HG03469 (cell line): ENCODE data around the gene SDK1.

Source experiments
- ATAC-seq: cut with Tn5 transposase; IDR thresholded peaks from one replicate; pipeline ENCODE4 v1.9.1; 2021; ENCODE audit warnings: mild to moderate bottlenecking, moderate library complexity, moderate number of reproducible peaks; ENCODE audit not compliant: unreplicated experiment

Gene SDK1

DNA sequence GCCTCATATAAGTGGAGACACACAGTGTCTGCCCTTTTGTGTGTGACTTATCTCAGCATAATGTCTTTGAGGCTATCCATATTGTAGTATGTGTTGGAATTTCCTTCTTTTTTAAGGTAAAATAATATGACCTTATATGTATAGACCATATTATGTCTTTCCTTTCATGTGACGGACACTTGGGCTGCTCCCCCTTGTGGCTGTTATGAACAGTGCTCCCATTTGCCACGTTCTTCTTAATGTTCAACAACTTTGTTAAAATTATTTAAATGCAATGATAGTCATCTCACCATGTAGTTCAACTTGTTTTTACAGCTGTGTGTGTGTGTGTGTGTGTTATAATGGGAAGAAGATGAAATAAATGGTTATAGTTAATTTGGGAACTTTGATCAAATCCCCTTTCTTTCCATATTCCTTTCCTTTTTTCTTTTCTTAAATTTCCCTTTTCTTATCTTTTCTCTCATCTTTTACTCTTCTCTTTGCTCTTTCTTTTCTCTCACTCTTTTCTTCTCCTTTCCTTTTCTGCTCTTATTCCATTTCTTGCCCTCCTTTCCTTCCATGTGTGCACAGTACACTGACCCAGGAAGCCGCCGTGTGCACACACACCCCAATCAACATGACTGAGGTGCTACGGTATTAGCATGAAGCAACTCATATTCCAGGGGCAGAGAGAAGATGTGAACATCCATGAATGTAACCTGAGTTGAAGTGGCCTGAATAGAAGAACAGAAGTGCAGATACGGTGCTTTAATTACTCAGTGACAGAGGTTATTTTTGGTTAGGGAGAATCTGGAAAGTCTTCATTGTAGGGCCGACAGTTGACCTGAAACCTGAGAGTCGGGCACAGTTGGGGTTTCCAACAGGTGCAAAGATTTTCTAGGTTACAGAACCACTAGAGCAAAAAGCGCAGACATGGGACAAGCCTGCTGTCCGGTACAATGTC lies 596.6 kb downstream of the SDK1 start:
- no peak for ATAC-seq

DNA sequence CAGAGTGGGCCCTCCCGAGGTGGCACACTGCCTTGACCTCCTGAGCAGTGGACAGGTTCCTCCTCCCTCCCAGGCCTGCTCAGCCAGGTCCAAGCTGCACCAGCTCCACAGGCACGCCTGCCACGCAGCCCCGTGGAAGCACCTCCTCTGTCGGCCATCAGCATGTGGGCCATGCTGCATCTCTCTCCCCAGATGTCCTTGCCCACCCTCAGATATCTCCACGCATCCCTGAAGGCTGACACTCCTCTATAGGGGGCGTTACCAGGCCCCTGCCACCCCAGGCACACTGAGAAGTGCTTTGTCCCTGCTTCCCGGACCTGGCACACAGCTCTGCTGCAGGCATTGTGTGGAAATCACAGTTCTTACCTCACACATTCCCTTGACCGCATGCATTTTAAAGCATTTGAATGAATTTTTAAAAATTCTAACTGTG lies 598.5 kb downstream of the SDK1 start:
- ATAC-seq, result no peak

DNA sequence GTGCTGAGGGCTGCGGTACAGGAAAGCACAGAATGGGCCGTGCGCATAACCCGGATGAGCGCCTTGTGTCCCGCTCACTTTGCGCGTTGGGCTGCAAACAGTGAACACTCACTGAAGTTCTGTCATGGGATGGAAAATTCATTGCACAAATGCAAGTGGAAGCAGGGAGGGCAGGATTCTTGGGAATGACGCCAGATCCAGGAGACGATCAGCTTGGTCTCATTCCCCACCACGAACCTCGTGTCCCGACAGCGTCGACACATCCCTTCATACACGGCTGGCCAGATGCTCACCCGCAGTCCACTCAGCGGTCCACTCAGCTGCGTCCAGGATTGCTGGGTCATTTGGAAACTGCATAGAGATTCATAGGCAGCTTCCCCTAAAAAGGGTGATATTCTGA lies 607.1 kb downstream of the SDK1 start:
- ATAC-seq, result no peak

DNA sequence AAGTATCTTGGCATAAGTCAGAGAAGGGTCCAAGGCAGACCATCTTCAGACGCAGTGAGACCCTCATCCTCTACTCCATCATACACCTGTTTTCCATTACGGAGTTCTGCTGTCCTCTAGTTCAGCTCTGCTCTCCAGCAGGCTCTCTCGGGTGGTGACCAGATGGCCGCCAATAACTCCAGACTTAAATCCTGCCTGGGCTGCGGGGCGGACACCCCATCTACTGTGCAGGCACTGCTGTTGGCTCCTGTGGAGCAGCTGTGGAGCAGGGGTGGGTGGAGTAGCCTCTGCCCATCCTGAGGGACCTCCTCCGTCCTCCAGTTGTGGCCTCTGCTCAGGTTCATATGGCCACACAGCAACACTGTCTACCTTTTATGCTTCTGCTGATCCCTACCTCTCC lies 608.1 kb downstream of the SDK1 start:
- ATAC-seq, result no peak

DNA sequence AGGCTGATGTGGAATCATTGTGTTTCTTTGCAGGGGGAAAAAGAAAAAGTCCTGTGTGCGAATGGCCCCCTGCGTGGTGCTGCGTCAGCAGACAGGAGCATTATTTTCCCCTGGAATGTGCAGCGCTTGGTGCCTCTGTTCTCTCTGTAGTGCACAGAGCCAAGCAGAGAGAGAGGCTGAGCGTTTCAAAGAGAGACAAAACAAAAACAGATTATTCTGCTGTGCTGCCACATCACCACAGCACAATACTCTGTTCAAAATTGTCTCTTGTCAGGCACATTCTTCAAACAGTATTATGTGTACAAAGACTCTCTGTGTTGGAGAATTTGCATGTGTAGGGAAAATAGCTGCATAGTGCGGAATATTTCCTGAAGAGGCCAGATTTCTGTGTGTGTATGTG lies 609.0 kb downstream of the SDK1 start:
- ATAC-seq, result no peak

DNA sequence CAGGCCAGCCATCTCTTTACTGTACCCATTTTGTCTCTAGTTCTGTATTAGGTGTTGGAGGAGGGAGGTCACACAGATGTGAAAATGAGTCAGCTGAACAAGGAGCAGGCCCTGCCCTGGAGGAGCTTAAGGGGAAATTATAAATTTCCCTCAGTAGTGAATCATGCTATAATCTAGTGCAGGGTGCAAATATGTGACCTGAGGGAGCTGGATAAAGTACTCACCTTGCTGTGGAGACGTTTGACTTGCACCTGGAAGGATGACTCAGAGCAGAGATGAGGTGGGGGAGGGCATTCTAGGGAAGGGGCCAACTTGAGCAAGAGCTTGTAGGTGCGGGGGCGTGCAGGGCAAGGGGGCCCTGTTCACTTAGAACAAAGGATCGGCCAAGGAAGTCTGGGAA lies 610.6 kb downstream of the SDK1 start:
- no peak for ATAC-seq

DNA sequence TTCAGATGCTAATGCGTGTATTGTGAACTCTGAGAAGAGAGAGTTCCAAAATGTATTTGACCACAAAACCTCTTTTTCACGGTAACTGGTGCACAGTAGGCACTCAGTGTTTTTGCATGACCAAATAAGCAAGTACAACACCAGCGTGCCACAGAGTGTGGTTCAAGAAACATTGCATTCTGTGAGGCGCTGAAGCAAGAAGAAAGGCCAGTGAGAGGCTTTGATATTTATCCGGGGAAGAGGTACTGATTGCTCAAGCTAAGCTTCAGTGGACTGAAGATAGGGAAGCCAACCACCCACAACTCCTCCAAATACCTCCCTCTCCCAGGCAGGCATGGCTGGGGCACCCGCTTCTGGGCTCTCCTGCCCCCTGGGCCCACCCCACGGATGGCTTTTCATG lies 611.2 kb downstream of the SDK1 start:
- no peak for ATAC-seq

DNA sequence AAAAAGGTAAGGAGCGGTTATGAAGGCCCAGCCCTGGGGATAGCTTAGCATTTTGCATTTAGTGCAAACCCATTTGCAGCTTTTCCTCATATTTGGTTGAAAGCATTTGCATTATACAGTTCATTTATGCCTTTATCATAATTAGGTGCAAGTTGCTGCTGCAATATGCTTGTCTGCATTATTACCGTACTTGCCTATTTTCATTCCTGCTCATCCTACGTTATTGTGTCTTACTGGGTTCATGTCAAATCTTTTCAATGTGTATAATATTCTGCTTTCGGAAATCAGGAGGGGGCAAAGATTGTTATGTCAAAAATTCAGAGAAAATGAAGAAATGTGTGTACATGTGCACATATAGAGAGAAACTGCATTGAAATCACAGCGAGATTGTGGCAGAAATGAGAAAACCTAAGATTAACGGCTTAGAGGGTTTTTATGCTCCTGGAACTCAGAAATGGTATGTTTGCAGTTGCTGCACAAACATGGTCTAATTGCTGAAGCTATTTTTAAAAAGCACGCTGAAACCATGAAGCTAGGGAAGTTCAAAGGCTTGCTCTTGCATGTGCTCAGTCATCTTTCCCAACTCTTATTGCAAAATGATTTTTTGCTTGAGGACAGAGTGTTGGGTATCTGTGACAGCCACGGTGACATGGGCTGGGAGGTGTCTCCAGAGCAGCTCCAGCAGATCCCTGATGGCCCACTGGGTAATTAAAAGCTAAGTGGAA lies 613.2 kb downstream of the SDK1 start:
- no peak for ATAC-seq

DNA sequence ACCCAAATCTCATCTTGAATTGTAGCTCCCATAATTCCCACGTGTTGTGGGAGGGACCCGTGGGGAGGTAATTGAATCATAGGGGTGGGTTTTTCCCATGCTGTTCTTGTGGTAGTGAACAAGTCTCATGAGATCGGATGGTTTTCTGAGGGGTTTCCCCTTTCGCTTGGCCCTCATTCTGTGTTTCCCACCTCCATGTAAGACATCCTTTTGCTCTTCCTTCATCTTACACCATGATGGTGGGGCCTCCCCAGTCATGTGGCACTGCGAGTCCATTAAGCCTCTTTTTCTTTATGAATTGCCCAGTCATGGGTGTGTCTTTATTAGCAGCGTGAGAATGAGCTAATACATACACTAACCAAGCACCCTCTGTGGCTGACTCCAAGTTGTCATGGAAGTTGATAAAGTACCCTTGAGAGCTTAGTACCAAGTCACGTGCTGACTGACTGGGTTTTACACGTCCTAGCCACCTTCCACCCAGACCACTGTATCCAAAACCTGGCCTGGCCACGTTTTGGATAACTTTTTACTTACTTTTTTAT lies 614.4 kb downstream of the SDK1 start:
- ATAC-seq, result no peak

DNA sequence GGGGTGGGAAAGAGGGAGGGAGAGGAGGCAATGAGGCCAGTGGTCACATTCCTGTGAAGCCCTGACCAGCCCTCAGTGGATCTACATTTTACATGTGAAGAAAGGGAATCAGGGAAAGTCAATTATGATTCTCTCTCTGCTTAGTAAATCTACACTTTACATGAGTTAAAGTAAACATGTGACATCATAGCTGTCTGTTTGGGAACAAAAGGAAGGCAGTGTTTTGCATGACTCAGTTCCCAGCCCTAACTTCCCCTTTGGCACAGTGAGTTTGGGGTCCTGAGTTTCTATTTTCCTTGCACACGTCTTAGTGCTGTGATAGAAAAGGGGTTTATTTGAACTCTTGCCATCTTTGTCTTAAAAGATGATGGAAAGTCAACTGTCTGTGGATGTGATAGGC lies 615.1 kb downstream of the SDK1 start:
- no peak for ATAC-seq

DNA sequence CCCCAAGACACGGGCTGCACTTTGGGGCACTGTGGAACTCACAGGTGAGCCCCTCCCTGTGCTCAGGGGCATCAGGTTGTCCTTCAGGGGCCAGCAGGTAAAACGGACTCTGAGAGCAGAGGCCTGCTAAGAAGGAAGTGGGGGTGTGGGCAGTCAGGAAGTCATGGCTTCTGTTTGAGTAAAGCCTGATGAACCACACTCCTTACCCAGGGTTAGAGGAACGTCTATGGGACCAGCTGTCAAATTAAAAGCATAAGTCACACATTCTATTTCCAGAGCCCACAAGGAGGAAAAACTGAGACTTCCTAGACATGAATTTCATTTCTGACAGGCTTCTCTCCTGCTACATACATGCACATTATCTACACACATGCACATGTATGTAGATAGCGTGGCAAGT lies 616.4 kb downstream of the SDK1 start:
- ATAC-seq, result no peak

DNA sequence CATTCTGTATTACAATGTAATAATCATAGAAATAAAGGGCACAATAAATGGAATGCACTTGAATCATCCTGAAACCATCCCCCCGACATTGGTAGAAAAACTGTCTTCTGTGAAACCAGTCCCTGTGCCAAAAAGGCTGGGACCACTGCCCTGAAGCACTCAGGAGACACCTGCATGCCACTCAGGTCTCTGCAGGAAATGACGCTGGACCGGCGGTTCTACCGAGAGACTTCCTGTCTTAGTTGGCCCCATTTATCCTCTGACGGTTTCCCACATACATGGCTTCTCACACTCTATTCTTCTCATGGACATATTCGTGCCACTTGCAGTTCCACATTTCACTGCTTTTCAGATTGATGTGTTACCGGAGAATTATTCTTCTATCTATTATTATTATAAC lies 617.5 kb downstream of the SDK1 start:
- ATAC-seq, result no peak

DNA sequence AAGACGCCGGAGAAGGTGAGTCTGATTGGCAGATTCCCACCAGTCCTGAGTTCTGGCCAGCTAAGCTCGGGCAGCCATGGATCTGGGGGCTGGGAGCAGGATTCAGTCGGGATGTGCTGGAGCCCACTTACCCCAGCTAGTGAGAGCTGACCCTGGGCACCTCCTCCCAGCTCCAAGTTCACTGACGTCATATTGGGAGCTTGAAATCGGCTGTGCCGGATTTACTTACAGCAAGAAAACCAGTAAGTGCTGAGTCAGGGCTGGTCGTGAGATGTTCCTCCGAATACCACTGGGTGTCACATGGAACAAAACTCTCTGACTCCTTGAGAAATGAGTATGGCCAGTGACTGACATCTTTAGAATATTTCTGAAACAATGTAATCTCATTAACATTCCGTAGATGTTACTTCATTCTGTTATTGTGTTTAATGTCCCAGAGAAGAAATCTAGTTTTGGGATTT lies 621.2 kb downstream of the SDK1 start:
- no peak for ATAC-seq

DNA sequence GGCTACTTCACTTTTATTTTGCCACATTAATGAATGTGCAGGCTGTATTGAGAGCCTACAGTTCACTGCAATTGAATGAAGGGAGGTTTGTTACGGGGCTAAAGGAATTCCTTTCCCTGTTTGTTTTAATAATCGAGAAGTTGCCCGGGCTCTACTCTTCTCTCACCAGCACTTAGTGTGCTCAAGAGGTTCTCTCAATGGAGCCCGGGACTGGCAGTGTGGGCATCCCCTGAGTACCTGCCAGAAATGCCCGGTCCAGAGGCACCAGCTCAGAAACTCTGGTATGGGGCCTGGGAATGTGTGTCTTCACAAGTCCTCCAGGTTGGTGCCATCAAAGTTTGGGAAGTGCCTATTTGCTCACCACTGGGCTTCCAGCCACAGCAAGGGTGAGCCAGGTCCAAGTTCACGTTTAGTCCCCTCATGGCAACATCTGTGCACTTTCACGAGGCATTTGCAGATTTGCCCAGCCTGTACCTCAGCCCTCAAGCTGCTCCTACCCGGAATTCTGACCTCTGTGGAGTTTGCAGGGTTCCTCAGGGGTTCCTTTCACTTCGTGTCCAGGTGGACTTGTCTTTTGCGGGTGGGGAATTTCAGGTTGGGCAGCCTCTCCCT lies 622.4 kb downstream of the SDK1 start:
- no peak for ATAC-seq

DNA sequence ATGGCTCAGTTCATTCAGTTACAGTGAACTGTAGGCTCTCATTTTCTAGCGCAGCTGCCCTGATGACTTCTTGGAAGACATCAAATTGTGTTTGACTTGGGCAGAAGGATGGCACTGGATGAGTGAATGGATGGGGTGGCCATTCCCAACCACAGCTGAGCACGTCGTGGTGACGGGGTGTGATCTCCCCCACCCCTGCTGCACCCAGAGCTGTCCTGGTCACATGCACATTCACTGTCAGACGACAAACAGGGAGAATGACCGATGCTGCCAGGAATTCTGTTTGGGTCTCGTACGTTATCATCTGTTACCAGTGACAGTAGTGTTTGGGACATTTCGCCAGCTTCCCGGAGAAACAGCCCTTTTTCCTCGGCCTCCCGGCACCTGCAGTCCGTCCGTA lies 623.2 kb downstream of the SDK1 start:
- no peak for ATAC-seq

DNA sequence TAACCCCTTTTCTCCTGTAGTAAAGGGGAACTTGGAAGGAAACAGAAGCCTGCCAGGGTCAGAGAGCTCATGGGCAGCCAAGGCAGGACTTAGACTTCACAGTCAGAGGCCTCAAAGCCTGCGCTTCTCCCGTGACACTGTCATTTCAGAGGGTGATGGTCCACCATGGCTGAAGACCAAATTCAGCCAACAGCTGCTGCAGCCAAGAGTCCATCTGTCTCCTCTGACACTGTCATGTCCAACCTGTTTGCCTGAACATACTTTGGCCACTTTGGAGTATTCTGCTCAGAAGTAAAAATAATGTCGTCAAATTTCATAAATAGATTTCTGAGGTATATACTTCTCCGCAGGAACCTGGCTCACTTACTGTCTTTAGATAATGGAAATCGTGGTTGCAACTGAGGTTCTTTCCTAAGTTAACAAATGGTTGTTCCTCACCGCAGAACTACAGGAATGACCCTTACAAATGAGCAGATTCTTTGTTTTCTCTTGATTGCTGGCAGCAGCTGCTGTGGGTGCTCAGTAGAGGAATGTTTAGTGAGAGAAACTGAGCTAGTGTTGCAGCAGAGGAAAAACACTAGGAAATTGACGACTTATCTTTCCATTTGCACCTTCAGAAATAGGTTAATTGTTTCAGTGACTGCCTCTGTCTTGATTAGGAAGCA lies 626.5 kb downstream of the SDK1 start:
- no peak for ATAC-seq

DNA sequence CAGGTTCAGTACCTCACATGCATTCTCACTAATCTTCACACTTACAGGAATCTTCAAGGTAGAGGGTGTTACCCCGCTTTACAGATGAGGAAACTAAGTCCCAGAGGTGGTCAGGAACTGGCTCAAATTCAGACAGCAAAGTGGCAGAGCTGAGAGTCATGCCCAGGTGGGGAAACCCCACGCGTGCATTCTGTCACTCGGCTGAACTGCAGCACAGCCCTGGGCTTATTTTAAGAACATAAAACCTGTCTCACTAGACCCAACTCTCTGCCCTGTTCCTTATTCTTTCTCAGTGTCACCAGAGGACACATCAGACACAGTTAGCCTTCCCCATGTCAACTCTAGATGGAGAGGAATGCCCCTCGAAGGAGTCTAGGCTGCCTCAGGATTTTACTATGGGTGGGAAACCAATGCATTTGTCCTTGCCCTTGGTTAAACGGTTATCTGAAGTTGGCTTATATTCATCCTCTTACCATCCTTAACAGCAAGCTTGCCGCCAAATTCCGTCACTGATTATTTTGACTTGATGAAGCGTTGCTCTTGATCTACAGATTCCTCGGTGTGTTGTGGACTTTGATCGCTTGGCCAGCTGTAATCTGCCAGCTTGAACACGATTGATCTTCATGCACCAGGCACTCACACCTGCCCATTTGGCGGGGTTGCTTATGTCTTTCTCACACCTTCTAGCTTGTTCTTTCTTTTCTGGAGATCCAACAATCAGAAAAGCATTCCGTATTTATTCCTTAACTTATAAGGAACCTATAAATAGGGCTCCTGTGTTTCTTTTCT lies 627.9 kb downstream of the SDK1 start:
- ATAC-seq, result no peak

DNA sequence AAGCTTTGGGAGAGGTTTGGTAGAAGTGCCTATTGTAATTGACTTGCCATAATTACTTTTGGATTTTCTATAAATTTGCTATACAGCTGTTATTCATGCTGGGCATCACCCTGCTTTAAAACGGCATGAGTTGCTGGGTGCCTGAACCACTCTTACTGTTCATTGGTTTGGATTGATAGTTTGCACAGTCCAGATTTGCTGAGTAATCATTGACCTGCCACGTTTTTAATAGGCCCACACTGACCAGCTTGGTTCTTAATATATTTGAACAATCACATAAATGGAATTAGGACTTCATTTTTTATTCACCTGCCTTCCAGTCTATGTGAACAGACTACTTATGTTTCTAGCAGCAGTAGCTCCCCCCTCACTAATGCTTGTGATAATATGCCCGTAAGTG lies 630.8 kb downstream of the SDK1 start:
- no peak for ATAC-seq

DNA sequence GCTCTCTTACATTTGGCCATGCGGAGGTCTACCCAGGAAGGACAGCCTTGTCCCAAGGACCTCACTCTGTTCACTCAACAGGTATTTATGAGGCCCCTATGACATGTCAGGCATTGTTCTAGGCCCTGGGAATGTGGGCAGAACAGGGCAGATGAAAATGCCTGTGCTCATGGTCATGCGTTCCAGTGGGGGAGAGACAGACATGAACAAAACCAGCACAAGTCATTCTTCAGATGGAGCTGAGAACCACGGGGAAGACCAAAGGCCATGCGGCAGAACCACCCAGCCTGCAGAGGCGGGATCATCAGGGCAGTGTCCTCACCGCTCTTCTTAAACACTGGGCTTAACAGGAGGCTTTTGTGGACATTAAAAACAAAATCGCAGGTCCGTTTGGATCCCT lies 636.1 kb downstream of the SDK1 start:
- no peak for ATAC-seq

DNA sequence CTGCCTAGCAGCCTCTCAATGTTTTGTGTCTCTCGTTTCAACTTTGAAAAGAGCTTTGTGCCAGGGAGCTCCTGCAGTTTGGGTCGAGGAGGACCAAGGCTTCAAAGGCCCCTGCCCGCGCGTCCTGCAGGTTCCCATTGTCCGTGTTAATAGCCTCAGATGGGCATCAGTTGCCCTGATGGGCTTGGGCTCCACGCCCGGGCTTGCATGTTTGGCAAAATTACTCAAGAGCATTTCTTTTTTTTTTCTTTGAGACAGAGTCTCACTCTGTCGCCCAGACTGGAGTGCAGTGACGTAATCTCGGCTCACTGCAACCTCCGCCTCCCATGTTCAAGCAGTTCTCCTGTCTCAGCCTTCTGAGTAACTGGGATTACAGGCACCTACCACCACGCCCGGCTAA lies 636.6 kb downstream of the SDK1 start:
- ATAC-seq, result no peak
